Stimulated activated CD4-positive, alpha-beta T cell treated with anti-CD3 and anti-CD28 coated beads, Interleukin-12 subunit alpha, Interleukin-12 subunit beta, amount 100 ng/mL, for 48 hours (primary cell): ENCODE measurements around the gene COMMD6.

ENCODE experiments used
- DNase-seq, 3 donors: peaks; one replicate each; pipeline ENCODE4 v3.0.0-alpha.2; 2020; ENCODE audit warnings: low read depth in 2 of 3, low spot score in 1 of 3

COMMD6 gene

DNA sequence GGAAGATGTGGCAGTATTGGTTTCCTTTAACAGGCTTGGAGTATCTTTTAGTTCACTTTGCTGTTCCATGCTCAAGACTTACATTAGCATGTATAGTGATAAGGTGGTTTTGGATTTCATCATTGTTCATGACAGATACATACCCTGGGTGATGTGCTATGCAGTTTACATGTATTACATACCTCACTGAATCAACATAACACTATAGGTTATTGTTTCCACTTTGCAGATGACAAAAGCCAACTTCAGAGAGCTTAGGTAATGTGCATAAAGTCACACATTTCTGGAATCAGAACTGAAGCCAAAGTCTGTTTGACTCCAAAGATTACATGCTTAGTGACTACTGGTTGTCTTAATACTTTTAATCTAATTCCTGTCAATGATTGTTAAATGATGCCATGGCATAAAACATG lies 7.1 kb downstream of the COMMD6 start:
- no peak for DNase-seq

DNA sequence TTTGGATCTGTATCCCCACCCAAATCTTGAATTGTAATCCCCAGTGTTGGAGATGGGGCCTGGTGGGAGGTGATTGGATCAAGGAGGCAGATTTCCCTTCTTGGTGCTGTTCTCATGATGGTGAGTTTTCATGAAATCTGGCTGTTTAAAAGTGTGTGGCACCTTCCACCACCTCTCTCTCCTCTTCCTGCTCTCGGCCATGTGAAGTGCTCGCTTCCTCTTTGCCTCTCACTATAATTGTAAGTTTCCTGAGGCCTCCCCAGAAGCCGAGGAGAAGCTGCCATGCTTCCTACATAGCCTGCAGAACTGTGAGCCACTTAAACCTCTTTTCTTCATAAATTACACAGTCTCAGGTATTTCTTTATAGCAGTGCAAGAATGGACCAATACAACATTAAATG lies 15.7 kb downstream of the COMMD6 start:
- DNase-seq: no peak

DNA sequence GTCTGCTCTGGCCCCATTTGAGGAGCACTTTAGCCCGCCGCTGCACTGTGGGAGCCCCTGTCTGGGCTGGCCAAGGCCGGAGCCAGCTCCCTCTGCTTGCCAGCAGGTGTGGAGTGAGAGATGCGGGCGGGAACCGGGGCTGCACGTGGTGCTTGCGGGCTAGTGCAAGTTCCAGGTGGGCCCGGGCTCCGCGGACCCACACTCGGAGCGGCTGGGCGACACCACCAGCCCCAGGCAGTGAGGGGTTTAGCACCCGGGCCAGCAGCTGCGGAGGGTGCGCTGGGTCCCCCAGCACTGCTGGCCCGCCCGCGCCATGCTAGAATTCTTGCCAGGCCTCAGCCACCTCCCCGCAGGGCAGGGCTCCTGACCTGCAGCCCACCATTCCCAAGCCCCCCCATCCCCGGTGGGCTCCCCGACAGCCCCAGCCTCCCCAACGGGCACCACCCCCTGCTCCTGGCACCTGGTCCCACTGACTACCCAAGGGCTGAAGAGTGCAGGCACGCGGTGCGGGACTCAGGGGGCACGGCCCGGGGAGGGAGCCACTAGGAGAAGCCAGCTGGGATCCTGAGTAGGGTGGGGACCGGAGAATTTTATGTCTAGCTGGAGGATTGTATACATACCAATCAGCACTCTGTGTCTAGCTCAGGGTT lies 19.1 kb downstream of the COMMD6 start:
- DNase-seq: no peak

DNA sequence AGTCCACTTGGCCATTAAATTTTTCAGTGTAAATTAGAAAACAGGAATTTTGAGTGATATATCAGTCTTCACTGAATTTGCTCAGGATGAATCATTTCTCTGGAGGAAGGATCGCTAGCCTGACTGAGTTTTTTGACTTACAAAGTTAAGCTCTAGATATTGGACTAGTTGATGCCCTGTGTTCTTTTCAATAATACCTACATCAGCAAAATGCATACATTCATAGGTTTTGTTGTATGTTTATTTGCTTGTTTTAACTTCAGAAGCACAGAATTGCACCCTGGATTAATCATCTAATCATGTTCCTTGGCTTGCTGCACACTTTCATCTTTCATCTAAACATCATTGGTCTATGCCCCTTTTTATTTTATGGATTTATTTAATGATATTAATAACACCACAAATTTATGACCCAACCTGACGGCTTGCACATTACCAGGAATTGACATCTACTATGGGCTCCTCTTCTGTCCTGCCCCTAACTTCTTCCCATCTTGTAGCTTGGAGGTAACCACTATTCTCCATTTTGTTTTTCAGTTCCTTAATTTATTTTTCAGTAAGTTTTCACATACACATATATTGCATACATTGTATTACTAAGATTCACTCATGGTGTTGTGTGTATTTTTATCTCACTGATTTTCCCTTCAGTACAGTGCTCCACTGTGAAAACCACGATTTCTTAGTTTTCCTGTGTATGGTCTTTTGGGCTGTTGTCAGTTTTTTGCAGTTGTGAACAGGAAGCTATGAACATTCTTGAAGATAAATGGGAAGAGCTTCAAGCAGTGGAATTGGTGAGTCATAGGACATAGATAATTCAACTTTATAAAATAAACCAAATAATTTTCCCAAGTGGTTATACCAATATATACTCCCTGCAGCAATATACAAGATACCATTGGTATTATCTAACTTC lies 23.3 kb downstream of the COMMD6 start:
- DNase-seq: no peak

DNA sequence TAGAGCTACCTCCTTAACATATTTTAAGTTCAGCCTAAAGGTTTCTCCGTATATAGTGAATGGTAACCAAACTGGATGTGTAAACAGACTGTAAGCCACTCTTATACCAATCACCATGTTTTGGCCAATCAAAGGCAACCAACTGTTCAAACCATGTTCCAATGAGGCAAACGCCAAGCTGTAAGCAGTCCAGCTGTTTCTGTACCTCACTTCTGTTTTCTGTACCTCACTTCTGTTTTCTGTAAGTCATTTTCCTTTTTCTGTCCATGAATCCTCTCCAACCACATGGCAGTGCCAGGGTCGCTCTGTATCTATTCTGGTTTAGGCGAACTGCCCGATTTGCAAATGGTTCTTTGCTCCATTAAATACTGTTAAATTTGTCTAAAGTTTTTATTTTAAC lies 24.4 kb downstream of the COMMD6 start:
- DNase-seq: no peak

DNA sequence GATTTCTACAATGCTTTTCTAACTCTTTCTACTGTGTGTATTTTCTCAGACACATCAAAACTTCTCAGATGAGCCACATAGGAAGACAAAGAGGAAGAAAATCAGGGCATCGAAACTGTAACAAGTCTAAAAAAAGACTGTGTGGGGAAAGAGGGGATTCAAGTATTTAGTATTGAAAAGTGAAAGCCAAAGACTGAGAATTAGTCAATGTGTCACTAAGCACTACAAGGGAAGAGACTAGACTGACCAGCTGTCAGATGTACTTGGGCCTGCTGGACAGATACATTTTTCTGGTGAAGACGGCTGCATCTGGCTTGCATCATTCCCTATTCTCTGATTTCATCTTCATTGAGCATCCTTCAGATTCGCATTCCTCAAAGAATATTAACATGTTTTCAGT lies 25.4 kb downstream of the COMMD6 start:
- no peak for DNase-seq

DNA sequence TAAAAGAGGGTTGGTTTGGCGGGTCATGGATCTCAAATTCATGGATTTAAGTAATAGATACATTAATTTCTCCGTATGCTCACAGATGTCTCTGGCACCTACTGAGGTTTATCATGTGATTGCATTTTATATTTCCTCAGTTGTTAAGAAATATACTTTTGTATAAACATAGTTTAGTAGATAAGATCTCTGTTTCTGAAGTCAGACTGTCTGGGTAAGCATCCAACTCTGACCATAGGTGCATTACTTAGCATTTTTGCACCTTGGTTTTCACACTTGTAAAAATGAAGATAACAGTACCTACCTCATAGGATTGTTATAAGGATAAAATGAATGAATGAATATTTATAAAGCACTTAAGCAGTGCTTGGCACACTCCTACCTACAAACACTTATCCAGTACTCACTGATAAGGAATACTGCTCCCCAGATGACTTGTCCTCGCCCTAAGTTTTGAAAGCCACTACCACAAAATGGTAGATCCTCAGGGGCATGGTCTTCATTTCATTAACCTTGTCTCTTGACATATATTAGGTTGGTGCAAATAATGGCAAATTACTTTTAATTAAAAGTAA lies 26.5 kb downstream of the COMMD6 start:
- DNase-seq: no peak

DNA sequence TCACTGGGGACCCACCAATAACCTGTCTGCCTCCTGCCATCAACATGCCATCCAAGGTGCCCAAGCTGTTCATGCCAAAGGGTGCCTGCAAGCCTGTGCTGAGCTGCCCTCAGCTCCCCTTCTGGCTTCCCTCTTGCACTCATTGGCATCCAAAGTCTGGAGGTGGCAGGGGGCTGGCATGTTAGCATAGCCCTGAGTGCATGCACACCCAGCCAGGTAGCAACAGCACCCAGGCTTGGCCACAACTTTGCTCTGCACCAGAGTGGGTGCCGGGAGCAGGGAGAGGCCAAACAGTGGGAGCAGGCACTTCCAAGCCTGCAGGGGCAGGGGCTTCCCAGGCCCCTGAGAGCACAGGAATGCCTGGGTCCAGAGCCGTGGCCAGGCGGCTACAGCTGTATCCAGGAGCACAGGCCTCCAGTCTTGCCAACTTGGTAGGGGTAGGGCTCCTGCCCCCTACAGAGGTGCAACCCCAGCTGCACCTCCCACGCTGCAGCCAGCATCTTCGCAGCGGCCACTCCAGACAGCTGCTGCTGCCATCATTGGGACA lies 29.6 kb downstream of the COMMD6 start:
- no peak for DNase-seq

DNA sequence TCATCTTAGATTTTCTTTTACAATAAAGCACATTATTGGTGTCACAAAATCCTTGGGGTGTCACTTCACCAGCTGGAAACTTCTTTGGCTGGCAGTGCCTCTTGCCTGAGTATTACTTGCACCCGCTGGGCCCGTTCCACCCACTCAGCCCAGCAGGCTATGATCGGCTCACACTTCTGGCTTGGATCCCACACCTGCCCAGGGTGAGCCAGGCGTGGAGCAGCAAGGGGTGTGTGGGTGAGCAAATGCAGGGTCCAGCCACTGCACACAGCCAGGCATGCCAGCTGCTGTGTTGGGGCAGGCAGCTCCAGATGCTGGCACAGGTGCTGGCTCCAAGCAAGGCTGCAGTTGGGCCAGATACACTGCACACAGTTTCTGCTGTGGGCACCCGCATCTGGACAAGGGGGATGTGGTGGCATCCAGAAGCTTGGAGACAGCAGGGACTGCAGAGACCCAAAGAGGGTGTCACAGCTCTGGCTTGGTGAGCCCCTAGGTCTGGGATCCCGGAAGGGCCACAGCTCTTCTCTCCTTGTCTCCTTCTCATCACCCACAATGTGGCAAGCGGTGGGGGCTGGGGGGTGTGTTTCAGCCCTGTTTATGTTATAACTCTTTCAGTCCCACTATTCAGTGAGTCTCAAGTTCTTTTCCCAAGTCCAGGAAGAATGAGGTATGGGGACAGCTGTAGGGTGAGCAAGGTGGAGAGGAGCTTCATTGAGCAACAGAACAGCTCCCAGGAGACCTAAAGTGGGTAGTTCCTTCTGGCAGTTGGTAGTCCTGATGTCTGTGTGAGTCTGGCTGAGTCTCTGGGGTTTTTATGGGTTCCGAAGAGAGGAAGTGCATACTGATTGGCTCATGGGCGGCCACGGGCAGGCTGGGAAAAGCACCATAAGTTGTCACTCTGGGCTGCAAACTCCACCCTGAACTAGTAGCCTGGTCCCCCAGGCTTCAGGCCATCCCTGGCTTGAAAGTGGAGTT lies 30.3 kb downstream of the COMMD6 start:
- DNase-seq: no peak

DNA sequence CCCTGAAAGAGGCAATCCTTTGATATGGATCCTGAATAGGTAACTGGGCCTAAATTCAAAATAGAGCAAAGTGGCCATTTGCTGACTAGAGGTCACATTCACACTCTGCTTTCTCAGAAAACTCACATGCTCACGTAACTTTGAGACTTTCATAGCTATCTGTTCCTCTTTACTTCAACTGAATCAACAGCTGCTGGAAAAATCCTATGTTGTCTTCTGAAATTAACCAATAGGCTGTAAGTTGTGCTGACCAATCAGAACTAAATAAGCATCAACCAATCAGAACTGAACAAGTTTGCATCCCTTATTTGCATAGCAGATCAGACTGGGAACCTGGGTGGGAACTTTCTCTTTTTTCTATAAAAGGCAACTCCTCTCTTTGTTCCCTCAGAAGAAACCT lies 31.6 kb downstream of the COMMD6 start:
- no peak for DNase-seq

DNA sequence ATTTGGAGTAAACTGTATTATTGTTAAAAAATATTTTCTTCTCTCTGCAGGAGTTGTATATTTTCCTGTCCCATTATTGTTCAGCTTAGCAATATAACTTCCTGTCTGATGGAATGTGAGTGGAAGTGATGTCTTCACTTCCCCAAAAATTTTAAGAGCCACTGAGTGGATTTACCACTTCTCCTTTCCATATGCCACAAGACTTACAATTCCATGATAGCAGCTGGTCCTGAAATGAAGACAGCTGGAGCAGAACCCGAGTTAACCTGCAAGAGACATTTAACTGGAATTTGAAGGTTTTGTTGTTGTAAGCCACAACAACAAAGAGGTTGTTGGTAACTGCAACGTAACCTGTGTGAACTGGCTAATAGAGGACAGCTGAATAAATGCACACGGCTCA lies 32.3 kb downstream of the COMMD6 start:
- no peak for DNase-seq

DNA sequence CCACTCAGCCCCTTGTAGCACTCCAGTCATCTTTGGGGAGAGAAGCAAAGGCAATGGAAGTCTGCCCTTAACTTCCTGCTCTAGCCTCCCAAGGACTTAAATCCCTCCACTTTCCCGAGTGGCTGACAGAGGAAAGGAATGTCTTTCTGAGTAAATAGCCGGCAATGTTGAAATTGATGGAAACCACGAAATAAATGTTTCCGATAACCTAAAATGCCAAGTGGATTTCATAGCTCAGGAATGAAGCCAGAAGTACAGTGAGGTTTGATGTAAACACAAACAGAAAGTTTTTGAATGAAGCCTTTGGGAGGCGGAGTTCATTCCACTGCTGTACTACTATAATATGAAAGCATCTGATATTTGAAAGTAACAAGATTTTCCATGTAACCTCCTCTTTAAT lies 41.7 kb downstream of the COMMD6 start:
- no peak for DNase-seq

DNA sequence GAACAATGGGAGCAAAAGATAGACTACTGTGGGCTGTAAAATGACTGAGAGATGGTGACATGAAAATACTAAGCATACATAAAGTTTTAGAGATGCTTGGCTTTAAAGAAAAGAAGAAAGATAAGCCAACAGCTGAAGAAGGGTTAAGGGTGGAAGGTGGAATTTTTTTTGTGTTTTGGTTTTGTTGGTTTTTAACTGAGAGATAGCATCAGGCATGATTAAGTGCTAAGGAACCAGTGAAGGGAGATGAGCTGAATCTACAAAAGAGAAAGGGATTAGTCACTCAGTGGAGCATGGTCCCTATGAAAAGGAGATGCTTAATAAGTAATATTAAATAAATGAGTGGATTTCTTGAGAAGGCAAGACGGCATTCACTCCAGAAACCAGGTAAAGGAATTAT lies 43.1 kb downstream of the COMMD6 start:
- DNase-seq: no peak

DNA sequence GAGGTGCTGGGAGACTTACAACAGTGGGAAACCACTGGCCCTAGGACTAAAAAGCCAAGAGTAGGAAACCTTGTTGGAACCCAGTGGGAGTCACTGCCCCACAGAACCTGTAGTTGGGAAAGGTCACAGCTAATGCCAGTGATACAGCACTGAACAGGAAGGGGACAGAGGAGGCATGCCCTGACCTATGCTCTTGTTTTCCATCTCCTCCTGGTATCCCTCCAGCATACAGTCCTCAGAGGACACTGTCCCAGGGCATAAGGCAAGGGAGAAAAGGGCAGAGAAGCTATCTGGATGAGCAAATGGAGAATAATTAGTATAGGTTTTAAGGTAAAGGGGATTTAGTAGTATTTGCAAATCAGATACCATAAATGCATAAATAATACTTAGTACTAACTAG lies 44.5 kb downstream of the COMMD6 start:
- no peak for DNase-seq

DNA sequence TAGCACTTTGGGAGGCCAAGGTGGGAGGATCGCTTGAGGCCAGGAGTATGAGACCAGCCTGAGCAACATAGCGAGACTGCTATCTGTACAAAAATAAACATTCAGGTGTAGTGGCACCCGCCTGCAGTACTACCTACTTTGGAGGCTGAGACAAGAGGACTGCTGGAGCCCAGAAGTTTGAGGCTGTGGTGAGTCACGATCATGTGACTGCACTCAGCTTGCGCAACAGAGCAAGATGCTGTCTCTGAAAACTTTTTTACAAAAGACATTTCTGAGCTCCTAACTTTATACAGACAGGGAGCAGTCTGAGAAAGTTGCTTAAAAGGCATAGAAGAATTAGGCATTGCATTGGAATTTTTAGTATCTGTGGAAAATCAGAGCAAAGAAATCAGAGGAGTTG lies 45.3 kb downstream of the COMMD6 start:
- no peak for DNase-seq

DNA sequence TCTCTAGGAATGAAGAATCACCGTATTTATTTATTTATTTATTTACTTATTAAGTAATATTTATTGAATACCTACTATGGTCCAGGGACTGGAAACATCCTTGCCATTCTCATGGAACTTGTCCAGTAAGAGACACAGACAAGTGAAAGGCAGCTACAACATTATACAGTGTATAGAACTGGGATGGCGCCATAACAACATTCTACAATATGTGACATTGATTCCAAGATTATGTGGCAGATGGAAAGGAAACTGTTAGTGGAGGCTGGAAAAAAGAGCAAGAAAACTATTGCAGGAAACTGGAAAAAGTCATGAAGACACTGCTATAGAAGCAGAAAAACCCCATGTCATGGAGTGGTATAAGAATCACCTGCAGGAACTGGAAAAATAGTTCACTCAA lies 46.3 kb downstream of the COMMD6 start:
- no peak for DNase-seq

DNA sequence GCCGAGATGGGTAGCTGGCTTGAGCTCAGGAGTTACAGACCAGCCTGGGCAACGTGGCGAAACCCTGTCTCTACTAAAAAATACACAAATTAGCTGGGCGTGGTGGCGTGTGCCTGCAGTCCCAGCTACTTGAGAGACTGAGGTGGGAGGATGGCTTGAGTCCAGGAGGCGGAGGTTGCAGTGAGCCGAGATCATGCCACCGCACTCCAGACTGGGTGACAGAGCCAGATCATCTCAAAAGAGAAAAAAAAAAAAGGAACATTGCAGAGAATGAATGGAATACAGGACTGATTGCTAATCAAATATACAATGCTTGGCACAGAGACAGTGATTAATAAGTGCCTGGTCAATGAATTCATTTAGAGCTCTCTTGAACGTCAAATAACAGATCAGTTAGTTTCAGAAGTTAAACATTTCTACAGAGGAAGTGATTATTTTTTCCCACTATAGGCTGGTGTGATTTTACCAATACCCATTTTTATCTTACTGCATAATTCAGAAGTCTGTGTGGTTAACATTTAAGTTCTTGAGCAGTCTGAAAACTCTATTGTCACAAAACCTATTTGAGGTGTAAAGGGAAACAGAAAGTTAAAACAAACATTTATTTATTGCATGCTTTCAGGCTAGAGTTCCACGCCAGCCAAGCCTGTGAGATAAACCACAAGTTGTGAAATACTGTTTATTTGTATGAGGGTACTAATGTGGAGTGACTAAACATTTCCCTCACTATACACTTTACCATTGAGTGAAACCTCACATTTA lies 48.0 kb downstream of the COMMD6 start:
- DNase-seq: no peak

DNA sequence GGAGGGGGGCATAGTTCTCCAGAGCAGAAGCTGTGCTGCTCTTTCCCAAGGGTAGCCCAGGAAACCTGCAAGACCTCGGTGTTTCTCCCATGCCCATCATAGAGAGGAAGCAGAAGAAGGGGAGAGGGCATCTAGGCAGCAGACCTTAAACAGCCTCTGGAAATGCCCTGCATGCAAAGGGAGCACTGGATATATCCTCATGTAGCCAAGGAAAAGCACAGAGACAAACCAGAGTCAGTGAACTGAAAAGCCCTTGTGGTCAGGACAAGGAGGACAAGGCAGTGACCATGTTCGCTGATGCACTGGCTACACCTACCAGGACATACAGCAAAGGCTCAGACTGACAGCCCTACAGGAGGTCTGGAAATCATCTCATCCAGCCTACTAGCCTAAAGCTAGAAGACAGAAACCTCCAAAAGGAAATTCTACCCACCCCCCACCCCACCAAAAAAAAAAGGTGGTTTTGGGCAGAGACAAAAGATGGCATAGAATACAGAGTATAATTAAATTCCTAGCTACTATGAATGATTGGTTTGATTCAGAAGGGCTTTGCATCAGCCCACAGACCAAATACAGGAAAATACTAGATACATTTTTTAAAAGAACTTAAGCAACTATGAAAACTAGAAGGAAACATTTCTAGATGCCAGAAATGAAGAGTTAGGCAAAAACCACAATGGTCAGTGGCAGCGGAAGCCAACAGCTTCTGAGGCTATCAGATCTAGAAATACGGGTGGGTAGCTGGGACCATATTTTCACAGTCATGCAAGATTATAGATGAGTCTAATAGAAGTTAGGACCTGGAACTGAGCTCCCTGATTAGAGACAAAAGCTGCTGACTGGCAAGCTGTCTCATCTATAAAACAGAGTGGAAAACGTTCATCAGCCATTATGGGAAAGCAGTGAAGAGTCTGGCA lies 51.2 kb downstream of the COMMD6 start:
- no peak for DNase-seq
